Prostate gland (tissue), 2 donors: Measurements from ENCODE around the gene AHNAK. TPM values are rescaled to one million over a fixed set of nuclear protein-coding genes. Genes with fewer than 3 reads are reported as not detected.
"Not testable (repeated sequence)": the region's sequence is repeated elsewhere in the genome, so short reads cannot be mapped to it uniquely, and the experiment has no call there.

Experiments used
- DNase-seq: peaks from one replicate; pipeline ENCODE4 v3.0.0-alpha.2; 2019; ENCODE audit warnings: low spot score
- H3K27ac ChIP-seq, 2 donors: fragments of 200-600 bp; sonication (generic); 2 replicates each; pipeline ENCODE4 v1.5.1; 2017 to 2019
- H3K27me3 ChIP-seq: fragments of 200-600 bp; sonication (generic); replicated peaks from 2 replicates; pipeline ENCODE4 v1.5.1; 2019; ENCODE audit not compliant: insufficient read depth
- H3K36me3 ChIP-seq, 2 donors: fragments of 200-600 bp; sonication (generic); 1 replicate in 1 of 2; 2 replicates in 1 of 2; pipeline versions ENCODE4 v1.5.1 to v1.8.1; 2017 to 2019
- H3K4me1 ChIP-seq: fragments of 200-600 bp; sonication (generic); replicated peaks from 2 replicates; pipeline ENCODE4 v1.5.1; 2019
- H3K4me3 ChIP-seq, 2 donors: fragments of 200-600 bp; sonication (generic); 2 replicates each; pipeline ENCODE4 v1.5.1; 2017 to 2019
- H3K9me3 ChIP-seq: fragments of 200-600 bp; sonication (generic); 2 replicates; pipeline ENCODE4 v1.5.1; 2017
- POLR2A ChIP-seq: fragments of 450-650 bp; IDR thresholded peaks from one replicate; pipeline ENCODE4 v1.6.1; 2016; ENCODE audit warnings: antibody characterized with exemption, mild to moderate bottlenecking
- POLR2AphosphoS5 ChIP-seq: sonication (generic); formaldehyde crosslinking; IDR thresholded peaks from one replicate; pipeline ENCODE4 v1.6.1; 2017; ENCODE audit warnings: antibody characterized with exemption
- WGBS: methylation state at CpG from one replicate; pipeline ENCODE4 v1.1.5; 2018; 5-methylcytosine and 5-hydroxymethylcytosine counted together
- intact Hi-C: fragments of 100-400 bp; cut with DNase I; formaldehyde crosslinking; loops from one replicate; pipeline ENCODE4 v1.14.2; 2022
- total RNA-seq, 2 donors: library from RNA; depleted of rRNA; stranded (reverse); fragments of >200 nt; gene quantifications; one replicate each; pipeline ENCODE4 v1.1.0, GENCODE V29; 2016
- TF ChIP-seq, protein P1 (sequence below), 4 experiments: fragments of 200-600 bp in 2 of 4; fragments of 450-650 bp in 2 of 4; sonication (generic) in 2 of 4; IDR thresholded peaks; 1 replicate in 3 of 4; 2 replicates in 1 of 4; pipeline ENCODE4 v1.5.1; 2016 to 2019; ENCODE audit warnings: antibody characterized with exemption in 4 of 4, mild to moderate bottlenecking in 2 of 4, moderate library complexity in 2 of 4

The AHNAK gene
- total RNA-seq, 2 donors from 2014 or later = 367 to 434 TPM

DNA sequence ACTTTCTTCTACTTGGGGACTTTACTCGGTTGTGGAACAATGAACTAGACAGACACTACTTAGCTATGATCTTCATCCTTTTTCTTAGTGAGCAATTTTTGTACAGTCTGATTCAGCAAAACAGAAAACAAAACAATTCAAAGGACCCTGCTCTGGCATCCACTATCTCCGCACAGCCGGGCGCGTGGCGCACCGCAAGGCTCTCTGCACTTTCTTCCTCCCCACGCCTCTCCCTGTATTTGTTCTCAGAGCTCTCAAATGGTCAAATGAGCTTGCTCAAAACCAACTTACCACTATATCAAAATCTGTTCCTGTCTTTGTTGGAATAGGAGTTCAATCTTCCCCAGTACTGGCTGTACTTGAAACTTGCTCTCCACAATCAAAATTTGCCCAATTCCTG lies 19.6 kb upstream of the AHNAK start:
- DNase-seq = no peak
- 85% methylated on average over 8 of the region's 8 CpGs for WGBS
- intact Hi-C loops = no loop called here
- TF ChIP-seq, protein P1, sequence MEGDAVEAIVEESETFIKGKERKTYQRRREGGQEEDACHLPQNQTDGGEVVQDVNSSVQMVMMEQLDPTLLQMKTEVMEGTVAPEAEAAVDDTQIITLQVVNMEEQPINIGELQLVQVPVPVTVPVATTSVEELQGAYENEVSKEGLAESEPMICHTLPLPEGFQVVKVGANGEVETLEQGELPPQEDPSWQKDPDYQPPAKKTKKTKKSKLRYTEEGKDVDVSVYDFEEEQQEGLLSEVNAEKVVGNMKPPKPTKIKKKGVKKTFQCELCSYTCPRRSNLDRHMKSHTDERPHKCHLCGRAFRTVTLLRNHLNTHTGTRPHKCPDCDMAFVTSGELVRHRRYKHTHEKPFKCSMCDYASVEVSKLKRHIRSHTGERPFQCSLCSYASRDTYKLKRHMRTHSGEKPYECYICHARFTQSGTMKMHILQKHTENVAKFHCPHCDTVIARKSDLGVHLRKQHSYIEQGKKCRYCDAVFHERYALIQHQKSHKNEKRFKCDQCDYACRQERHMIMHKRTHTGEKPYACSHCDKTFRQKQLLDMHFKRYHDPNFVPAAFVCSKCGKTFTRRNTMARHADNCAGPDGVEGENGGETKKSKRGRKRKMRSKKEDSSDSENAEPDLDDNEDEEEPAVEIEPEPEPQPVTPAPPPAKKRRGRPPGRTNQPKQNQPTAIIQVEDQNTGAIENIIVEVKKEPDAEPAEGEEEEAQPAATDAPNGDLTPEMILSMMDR (IDR thresholded peaks at IDR 0.05) = no peak
- no peak for TF ChIP-seq POLR2A
- TF ChIP-seq POLR2AphosphoS5 = no peak
- Histone ChIP-seq H3K27ac (no peak overlapping the region), H3K27me3 (no peaks in the 10 kb centered on the region), H3K4me1 (no peaks in the 10 kb centered on the region), H3K36me3 (peaks cover 9 to 33% of the 10 kb centered on the region in 2 donors), H3K4me3 (no peak overlapping the region), H3K9me3 (no peaks in the 10 kb centered on the region)

DNA sequence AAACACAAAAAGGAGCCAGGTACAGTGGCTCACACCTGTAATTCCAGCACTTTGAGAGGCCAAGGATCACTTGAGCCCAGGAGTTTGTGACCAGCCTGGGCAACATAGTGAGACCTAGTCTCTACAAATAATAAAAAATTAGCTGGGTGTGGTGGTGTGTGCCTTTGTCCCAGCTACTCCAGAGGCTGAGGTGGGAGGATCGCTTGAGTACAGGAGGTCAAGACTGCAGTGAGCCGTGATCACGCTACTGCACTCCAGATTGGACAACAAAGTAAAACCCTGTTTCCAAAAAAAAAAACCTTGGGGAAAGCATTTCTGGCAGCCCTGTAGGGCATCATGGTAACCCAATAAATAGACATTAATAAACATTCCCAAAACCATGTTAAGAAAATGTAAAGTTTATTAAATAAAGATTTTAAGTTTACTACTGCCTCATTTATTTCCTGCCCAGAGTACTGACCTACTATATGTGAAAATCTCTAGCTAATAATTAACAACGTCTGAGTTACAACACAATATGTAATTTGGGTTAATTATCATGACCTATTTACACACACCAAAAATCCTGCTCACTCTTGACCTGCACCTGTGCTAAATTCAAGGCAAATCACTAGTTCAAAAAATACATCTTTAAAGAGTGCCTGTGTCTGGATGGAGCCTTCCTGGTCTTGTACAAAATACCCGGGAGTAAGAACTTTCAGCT lies 18.6 kb upstream of the AHNAK start:
- Histone ChIP-seq H3K4me3 (no peak overlapping the region), H3K36me3 (peaks cover 9 to 33% of the 10 kb centered on the region in 2 donors), H3K4me1 (no peaks in the 10 kb centered on the region), H3K9me3 (no peaks in the 10 kb centered on the region), H3K27ac (no peak overlapping the region), H3K27me3 (no peaks in the 10 kb centered on the region)
- TF ChIP-seq, protein P1 (IDR thresholded peaks at IDR 0.05) = no peak
- no peak for TF ChIP-seq POLR2AphosphoS5
- TF ChIP-seq POLR2A = no peak
- intact Hi-C loops = no loop called here
- DNase-seq = no peak
- WGBS = 63% methylated on average over 5 of the region's 5 CpGs

DNA sequence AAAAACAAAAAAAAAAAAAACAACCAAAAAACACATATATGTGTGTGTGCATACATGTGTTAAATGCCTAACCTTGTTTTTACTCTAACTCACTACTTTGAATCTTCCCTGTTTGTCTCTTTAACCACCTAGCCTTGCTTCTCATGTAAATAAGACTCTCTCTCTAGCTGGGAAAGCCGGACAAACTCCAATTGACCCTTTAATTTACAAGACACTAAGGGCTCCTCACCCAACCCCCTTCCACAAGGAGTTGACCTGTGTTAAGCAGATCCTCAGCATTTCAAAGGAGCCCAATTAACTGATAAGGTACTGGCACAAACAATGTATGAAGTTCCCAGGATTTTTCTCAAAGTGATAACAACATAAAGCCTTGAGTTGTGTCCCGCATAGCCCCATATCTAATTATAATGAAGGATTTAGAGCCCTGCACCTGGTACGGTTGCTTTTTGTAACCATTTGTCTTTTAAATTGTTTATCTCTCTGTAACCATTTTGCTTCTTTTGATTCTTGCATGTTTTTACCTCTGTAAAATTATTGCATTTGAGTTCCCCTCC lies 15.1 kb upstream of the AHNAK start:
- peaks cover 7 to 27% of the 10 kb centered on the region in 2 donors for H3K36me3 ChIP-seq

DNA sequence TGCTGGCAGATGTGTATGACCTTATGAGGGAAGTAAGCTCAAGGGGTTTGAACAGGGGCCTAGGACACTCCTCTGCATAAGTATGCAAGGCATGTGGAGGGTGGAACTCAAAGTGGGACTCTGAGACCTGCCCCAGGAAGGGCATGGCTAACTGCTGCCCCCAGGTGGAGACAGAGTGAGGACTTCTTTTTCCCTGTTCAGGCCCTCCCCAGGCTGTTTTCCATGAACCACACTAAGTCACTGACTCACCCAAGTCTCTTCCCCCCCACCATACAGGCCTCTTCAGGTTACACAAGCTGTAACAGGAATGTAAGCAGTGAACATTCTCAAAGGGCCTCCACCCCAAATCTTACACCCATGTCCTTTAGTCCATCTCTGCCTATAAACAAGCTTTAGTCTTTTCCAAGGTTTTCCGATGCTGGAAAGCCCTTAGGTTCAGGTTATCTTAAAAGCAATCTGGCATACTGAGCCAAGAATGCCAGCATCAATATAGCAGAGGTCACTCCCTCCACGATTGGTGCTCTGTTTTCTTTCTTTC lies 14.0 kb upstream of the AHNAK start:
- TF ChIP-seq POLR2AphosphoS5 (peak; percentile 92), POLR2A (no peak)
- TF ChIP-seq, protein P1 (IDR thresholded peaks at IDR 0.05) = peak; percentile 73 to 95 (median 91)
- 2% methylated on average over 2 of the region's 2 CpGs for WGBS
- peaks cover 16% of the 10 kb centered on the region for H3K4me1 ChIP-seq
- H3K27me3 ChIP-seq = no peaks in the 10 kb centered on the region
- DNase-seq = peak; percentile 95
- intact Hi-C loops = loop anchor here (2.0 to 5.0 kb wide), 3 partner anchors 16 to 166 kb away; no protein-coding TSS in a partner anchor
- peak overlapping the region; percentile 71 to 79 for H3K27ac ChIP-seq
- H3K36me3 ChIP-seq = peaks cover 7 to 17% of the 10 kb centered on the region in 2 donors
- H3K9me3 ChIP-seq = no peaks in the 10 kb centered on the region
- no peak overlapping the region for H3K4me3 ChIP-seq

More for the DNA sequence above, 15.1 kb upstream of the AHNAK start:
- not testable (repeated sequence) for H3K27me3 ChIP-seq, DNase-seq, H3K9me3 ChIP-seq, H3K4me3 ChIP-seq, H3K4me1 ChIP-seq
- 70% methylated on average over 3 of the region's 3 CpGs for WGBS
- peak overlapping the region; percentile 19 to 79 for H3K27ac ChIP-seq
- intact Hi-C loops = loop anchor here (2.0 to 5.0 kb wide), 3 partner anchors 17 to 167 kb away; no protein-coding TSS in a partner anchor

DNA sequence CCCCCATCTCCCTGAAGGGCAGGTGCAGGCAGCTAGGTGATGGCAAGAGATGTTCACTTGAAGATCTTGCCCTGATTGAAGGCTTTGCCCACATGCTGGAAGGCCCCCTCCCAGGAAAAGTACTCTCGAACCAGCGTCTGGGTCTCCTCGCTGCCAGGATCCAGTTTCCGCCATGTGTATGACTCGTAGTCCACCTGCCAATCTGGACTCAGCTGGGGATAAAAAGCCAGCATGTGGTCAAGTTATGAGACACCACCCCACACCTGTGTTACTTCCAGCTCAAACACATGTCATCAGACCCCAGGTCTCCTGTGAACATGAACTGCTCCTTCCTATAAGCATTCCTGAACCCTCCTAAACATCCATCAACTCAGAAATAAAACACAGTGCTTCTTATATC lies 13.0 kb upstream of the AHNAK start:
- H3K9me3 ChIP-seq, H3K36me3 ChIP-seq, DNase-seq, H3K4me3 ChIP-seq, H3K27me3 ChIP-seq: not testable (repeated sequence)
- intact Hi-C loops = loop anchor here (2.0 to 5.0 kb wide), 3 partner anchors 15 to 165 kb away; no protein-coding TSS in a partner anchor
- Histone ChIP-seq H3K4me1 (peaks cover 26% of the 10 kb centered on the region), H3K27ac (peak overlapping the region; percentile 71 to 79)
- 78% methylated on average over 5 of the region's 5 CpGs for WGBS
